HG02970 (cell line): Measurements from ENCODE around the gene KIAA0586.
"Not testable (repeated sequence)": the region's sequence is repeated elsewhere in the genome, so short reads cannot be mapped to it uniquely, and the experiment has no call there.

ENCODE experiments used
- ATAC-seq: cut with Tn5 transposase; IDR thresholded peaks from one replicate; pipeline ENCODE4 v1.9.1; 2021; ENCODE audit warnings: mild to moderate bottlenecking, moderate library complexity, moderate number of reproducible peaks; ENCODE audit not compliant: unreplicated experiment, low FRiP score

The KIAA0586 gene

GRCh38 chr14:58463147-58463546 lies 35.6 kb downstream of the KIAA0586 start:
- no peak for ATAC-seq

- no peak for ATAC-seq
These were observed 37.1 kb downstream of the KIAA0586 start for GRCh38 chr14:58464652-58465051.

- ATAC-seq, result no peak
These were observed 37.9 kb downstream of the KIAA0586 start for GRCh38 chr14:58465421-58465820.

- ATAC-seq, result no peak
These were observed 38.9 kb downstream of the KIAA0586 start for GRCh38 chr14:58466459-58466858.

- ATAC-seq, result no peak
These were observed 40.1 kb downstream of the KIAA0586 start for GRCh38 chr14:58467575-58467974.

- no peak for ATAC-seq
These were observed 41.8 kb downstream of the KIAA0586 start for GRCh38 chr14:58469309-58469708.

GRCh38 chr14:58476320-58476719 lies 48.8 kb downstream of the KIAA0586 start:
- ATAC-seq, result no peak

- no peak for ATAC-seq
These were observed 50.1 kb downstream of the KIAA0586 start for GRCh38 chr14:58477653-58478052.

GRCh38 chr14:58478329-58478728 lies 50.8 kb downstream of the KIAA0586 start:
- ATAC-seq, result not testable (repeated sequence)

GRCh38 chr14:58479975-58480374 lies 52.5 kb downstream of the KIAA0586 start:
- ATAC-seq, result no peak

- no peak for ATAC-seq
These were observed 56.7 kb downstream of the KIAA0586 start for GRCh38 chr14:58484176-58484575.

GRCh38 chr14:58488550-58488949 lies 61.0 kb downstream of the KIAA0586 start:
- ATAC-seq, result no peak

GRCh38 chr14:58491593-58491992 lies 64.1 kb downstream of the KIAA0586 start:
- no peak for ATAC-seq

GRCh38 chr14:58492044-58492443 lies 64.5 kb downstream of the KIAA0586 start:
- no peak for ATAC-seq

GRCh38 chr14:58501214-58501816 lies 73.8 kb downstream of the KIAA0586 start:
- ATAC-seq, result peak; percentile 55

GRCh38 chr14:58513272-58513671 lies 85.8 kb downstream of the KIAA0586 start:
- no peak for ATAC-seq

GRCh38 chr14:58517592-58517991 lies 90.1 kb downstream of the KIAA0586 start:
- no peak for ATAC-seq

- ATAC-seq, result not testable (repeated sequence)
These were observed 98.2 kb downstream of the KIAA0586 start for GRCh38 chr14:58525691-58526090.

GRCh38 chr14:58533446-58533845 lies 105.9 kb downstream of the KIAA0586 start:
- no peak for ATAC-seq

- no peak for ATAC-seq
These were observed 107.5 kb downstream of the KIAA0586 start for GRCh38 chr14:58535044-58535443.

- ATAC-seq, result no peak
These were observed 109.5 kb downstream of the KIAA0586 start for GRCh38 chr14:58537004-58537403.

GRCh38 chr14:58540749-58541632 lies 113.5 kb downstream of the KIAA0586 start:
- no peak for ATAC-seq
